HG02642 (cell line): ENCODE measurements around the gene CDK4.

Experiments used
- ATAC-seq: cut with Tn5 transposase; IDR thresholded peaks from one replicate; pipeline ENCODE4 v1.9.1; 2021; ENCODE audit warnings: mild to moderate bottlenecking; ENCODE audit not compliant: unreplicated experiment, poor library complexity

Gene CDK4

GRCh38 chr12:57772429-57773322 lies 20.6 kb upstream of the CDK4 start, which contains the start of gene EEF1AKMT3:
Gene EEF1AKMT3, plus strand, starts transcription at chr12:57772614. Its CDS starts 111 bp downstream, at chr12:57772725.
- peak; percentile 39 for ATAC-seq

- ATAC-seq: peak; percentile 84
Observed at GRCh38 chr12:57771873-57772428, 19.8 kb upstream of the CDK4 start, which contains the start of gene METTL1. Gene METTL1, minus strand, starts transcription at chr12:57772105. Its CDS starts 22 bp downstream, at chr12:57772083.

DNA sequence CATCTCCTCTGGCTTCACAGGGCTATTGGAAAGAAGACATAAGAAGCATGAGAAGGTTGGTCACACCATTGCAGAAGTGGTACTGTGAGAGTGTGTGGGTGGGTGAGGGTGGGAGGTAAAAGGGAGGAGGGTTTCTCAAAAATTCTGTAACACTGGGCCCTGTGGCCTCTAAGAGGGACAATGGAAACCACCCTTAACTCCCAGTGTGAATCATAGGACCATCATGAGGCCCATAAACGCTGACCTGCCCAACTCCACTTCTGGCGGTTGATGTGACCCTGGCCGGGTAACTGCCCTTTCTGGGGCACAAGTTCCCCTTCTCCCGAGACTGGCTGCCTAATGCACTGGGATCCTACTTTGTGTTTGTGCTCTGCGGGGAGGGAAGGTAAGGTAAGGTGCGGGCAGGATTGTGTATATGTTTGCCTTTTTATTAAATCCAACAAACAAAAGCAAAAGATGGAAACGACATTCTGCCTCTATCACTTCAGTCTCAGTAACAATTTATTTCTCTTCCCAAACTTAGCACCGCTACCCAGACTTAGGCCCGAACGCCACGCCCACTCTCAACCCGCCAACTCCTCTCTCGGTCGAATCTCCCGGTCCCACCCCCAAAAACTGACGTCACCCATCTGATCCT lies 19.2 kb upstream of the CDK4 start:
- ATAC-seq: peak; percentile 70

GRCh38 chr12:57770734-57771133 lies 18.6 kb upstream of the CDK4 start:
- ATAC-seq: no peak

DNA sequence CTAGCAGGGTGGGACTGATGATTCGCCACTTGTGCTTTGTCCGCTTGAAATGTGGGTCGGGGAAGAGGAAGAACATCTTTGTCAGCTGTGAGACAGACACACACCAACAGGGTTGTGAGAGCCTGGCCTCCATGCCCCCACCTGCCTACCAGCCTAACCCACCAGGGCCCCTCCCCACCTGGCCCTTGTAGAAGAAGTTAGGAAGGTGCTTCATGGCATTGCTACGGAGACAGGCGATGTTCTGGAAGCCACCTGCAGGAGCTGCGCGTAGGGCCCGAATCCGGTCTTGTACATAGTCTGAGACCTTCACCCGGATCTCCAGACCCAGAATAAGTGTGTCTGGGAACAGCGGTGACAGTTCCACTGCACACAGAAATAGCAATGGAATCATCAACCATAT lies 17.5 kb upstream of the CDK4 start:
- ATAC-seq: no peak

DNA sequence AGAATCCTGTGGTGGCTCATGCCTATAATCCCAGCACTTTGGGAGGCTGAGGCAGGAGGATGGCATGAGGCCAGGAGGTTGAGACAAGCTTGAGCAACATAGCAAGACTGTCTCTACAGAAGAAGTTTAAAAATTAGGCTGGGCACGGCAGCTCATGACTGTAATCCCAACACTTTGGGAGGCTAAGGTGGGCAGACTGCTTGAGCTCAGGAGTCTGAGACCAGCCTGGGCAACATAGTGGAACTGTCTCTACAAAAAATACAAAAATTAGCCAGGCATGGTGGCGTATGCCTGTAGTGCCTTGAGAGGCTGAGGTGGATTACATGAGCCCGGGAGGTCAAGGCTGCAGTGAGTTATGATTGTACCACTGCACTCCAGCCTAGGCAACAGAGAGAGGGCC lies 15.8 kb upstream of the CDK4 start:
- no peak for ATAC-seq

- ATAC-seq: no peak
Observed at GRCh38 chr12:57767305-57767698, 15.2 kb upstream of the CDK4 start.

DNA sequence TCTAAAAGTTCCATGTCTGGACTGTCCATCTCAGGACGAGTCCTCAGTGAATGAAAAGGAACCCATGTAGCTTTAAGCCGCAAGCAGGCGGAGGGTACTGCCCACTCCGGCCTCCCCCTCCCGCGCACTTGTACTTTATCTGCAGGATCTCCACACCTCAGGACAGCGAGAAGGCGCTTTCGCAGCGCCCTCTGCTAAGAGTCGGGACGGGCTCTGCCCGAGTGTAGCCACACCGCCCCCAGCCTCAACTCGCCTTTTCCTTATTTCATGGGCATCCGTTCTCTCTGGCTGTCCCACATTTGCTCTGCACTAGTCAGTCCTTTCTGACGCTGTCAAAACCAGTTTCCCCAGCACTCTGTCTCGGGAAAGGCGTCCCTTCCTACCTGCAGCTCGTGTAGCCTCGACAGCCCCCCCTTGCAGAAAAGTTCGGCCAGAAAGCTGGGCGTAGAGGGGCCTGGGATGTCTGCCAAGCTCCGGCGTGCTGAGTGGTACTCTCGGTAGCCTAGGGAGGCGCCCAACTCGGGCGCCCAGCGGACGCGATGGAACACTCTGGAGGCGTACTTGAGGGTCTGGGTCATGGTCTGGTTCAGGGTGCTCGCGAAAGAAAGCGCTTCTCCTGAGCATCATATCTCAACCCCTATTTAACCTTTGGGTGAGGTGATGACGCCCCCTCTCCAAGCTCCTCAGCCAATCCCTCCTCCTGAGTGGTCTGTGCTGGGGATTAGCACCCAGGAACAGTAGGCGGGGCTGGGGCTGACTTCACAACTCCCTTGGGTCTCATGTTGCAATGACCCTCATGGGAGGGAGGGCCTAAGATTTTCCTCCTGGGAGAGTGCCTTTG lies 14.6 kb upstream of the CDK4 start, which contains the start of gene CYP27B1:
TSS of gene CYP27B1 (minus strand) at position 615 of the 841 bp plus-strand sequence. CDS start at position 578, 37 bp downstream.
- ATAC-seq: no peak

DNA sequence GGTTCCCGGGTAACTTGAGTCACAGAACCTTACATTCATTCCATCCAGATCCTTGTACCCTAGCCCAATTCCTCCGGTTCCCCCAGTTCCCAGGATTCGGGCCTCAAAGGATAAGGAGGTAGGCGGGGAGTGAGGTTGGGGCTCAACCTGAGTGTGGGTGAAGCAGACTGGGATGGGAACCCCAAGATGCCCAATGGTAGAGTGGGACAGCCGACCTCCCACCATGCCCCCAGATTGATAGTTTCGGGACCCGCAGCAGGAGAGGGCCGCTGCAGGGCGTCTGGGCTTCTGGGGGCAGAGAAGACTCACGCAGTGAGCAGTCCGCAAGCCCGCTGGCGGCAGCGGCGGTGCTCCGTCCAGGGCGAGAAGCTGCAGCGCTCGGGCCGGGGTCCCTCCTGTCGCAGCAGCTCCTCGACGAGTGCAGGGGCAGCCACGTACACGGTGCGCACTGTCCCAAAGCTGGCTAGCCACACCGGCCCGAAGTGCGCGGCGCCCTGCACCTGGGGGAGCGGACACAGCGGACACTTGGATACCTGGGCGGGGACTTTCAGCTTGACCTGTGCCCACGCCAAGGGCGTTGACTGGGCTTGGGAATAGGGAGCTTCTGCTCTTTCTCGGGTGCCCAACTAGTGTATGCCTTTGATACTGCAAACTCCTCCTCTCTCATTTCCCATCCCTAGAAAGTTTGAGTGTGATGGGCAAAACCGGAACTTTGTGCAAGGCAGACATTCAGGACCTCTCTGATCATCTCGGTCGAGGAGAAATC lies 13.8 kb upstream of the CDK4 start:
- no peak for ATAC-seq

GRCh38 chr12:57765003-57765697 lies 13.0 kb upstream of the CDK4 start:
- peak; percentile 62 for ATAC-seq

DNA sequence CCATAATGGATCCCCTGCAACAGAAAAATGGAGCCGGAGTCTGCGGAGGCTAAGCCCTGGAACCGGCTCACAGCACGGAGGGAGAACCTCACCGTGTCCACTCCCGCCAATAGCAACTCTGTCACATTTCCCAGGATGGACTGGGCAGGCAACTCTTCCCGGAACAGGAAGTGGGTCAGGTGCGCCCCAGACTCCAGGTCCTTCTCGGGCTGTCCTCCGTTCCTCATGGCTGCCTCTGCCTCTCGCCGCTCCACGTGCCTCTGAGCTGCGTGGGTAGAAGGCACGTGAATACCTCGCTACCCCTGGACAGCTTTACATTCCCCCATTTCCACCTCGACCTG lies 12.5 kb upstream of the CDK4 start:
- peak; percentile 3 for ATAC-seq

GRCh38 chr12:57763881-57764661 lies 12.0 kb upstream of the CDK4 start:
- no peak for ATAC-seq

DNA sequence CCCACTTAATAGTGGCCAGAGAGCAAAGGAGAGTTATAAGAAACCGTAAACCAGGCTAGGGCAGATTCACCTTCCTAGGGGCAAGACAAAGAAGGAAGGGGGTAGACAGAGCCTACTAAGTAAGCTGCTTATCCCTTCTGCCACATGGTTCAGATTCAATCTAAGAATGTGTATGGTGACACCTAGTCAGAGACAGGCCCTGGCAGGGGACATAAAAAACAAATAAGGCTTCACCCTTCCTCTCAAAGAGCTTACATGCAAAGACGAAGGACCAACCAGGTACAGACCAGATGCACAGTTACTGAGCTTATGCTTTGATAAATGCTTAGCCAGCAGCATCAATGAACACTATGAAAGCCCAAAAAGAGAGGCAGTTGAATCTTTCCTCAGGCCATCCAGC lies 10.4 kb upstream of the CDK4 start:
- no peak for ATAC-seq

- no peak for ATAC-seq
Observed at GRCh38 chr12:57761391-57761998, 9.4 kb upstream of the CDK4 start.

- ATAC-seq: no peak
Observed at GRCh38 chr12:57760347-57760982, 8.4 kb upstream of the CDK4 start.

DNA sequence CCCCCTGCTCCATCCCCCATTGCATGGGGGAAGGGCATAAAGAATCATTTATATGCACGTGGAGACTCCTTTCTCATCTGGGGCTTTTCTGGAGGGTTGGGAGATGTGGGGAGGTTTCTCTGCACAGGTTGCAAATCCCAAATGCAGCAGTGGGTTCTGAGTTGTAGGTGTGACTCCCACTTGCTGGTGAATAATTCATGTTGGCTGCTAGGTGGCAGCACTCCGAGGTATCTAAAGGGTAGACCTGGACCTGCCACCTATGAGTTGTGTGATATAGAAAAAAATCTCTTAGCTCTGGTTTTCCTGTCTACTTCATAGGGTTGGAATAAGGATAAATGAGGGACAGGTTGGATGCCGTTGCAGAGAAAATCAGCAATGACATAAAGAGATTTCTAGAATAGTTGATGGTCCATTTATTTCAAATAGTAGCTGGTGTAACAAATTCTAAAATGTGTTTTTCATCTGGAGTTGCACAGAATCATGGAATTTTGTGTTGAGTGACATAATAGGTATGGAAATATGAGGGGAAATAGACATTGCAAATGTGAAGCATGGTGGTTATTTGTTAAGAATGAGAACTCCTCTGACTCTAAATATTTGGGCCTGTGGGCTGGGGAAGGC lies 7.4 kb upstream of the CDK4 start:
- ATAC-seq: no peak
